Endothelial cell of umbilical vein (primary cell): Measurements from ENCODE around the gene ASCL1.

Source experiments
- POLR2A ChIP-seq: IDR thresholded peaks from 2 replicates; pipeline ENCODE4 v1.6.1; 2012; ENCODE audit warnings: low read depth, mild to moderate bottlenecking, control low read depth, low read length
- TF ChIP-seq, protein P1 (sequence below), 2 donors: IDR thresholded peaks; 1 replicate in 1 of 2; 2 replicates in 1 of 2; pipeline ENCODE4 v1.5.1; 2011; ENCODE audit warnings: low read length in 2 of 2, mild to moderate bottlenecking in 2 of 2, moderate library complexity in 2 of 2, control low read depth in 1 of 2, inconsistent platforms in 1 of 2, low read depth in 1 of 2; ENCODE audit not compliant: insufficient read depth in 1 of 2; ENCODE audit errors: extremely low read depth in 1 of 2

DNA sequence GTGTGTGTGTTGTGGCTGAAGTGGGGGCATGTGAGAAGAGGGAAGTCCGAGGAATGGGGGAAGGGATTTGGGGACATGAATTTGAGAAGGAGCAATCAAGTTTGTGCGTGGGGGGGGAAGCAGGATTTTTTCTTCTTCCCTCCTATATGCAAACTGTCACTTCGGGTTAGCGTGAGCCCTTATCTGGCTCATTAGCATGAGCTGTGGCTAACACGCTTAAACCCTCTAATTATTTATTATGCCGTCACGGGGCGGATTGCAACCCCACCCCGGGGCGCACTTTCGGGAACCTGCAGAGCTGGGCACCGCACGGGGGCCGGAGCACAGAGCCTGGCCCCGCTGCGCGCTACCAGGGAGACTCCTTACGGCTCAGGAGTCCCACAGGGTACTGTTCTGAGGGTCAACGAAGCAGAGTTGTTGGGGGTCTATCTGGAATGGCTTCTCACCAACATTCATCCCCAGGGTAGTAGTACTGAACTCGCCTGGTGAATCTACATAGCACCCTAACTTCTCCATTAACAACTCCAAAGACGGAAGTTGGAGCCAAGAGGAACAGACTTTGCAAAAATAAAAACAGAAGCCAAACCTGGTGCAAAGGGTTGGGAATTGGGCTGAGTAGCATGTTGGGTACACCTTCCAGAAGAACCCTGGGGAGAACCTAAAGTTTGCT lies 6.4 kb upstream of the ASCL1 start:
- TF ChIP-seq, protein P1, sequence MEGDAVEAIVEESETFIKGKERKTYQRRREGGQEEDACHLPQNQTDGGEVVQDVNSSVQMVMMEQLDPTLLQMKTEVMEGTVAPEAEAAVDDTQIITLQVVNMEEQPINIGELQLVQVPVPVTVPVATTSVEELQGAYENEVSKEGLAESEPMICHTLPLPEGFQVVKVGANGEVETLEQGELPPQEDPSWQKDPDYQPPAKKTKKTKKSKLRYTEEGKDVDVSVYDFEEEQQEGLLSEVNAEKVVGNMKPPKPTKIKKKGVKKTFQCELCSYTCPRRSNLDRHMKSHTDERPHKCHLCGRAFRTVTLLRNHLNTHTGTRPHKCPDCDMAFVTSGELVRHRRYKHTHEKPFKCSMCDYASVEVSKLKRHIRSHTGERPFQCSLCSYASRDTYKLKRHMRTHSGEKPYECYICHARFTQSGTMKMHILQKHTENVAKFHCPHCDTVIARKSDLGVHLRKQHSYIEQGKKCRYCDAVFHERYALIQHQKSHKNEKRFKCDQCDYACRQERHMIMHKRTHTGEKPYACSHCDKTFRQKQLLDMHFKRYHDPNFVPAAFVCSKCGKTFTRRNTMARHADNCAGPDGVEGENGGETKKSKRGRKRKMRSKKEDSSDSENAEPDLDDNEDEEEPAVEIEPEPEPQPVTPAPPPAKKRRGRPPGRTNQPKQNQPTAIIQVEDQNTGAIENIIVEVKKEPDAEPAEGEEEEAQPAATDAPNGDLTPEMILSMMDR (IDR thresholded peaks at IDR 0.05; ENCODE audit: extremely low read depth in 1 of 2, insufficient read depth in 1 of 2, low read depth in 1 of 2, low read length in 2 of 2), result no peak
- no peak for TF ChIP-seq POLR2A
